Activated naive CD4-positive, alpha-beta T cell treated with anti-CD3 and anti-CD28 coated beads for 36 hours (primary cell): ENCODE measurements around the gene TSHB. TPM values are rescaled to one million over a fixed set of nuclear protein-coding genes. Genes with fewer than 3 reads are reported as not detected.
"Not testable (repeated sequence)": the region's sequence is repeated elsewhere in the genome, so short reads cannot be mapped to it uniquely, and the experiment has no call there.

Source experiments
- CTCF ChIA-PET: fragments of 350-600 bp; sonication (Branson Sonifier 250); formaldehyde crosslinking; loops from one replicate; lab custom pipeline; 2021; ENCODE audit warnings: antibody characterized with exemption; lab: Charles Lee
- DNase-seq: peaks from one replicate; pipeline ENCODE4 v3.0.0-alpha.2; 2020
- H3K27ac Mint-ChIP-seq: one replicate; pipeline ENCODE4 v1.8.0; 2021; ENCODE audit warnings: mild to moderate bottlenecking, mixed read lengths
- H3K27me3 Mint-ChIP-seq: one replicate; pipeline ENCODE4 v1.8.0; 2021; ENCODE audit warnings: low read depth, mixed read lengths
- H3K36me3 Mint-ChIP-seq: one replicate; pipeline ENCODE4 v1.8.0; 2021; ENCODE audit warnings: low read depth, mixed read lengths
- H3K4me1 Mint-ChIP-seq: one replicate; pipeline ENCODE4 v1.8.0; 2021; ENCODE audit warnings: low read depth, mixed read lengths
- H3K4me3 Mint-ChIP-seq: one replicate; pipeline ENCODE4 v1.8.0; 2021; ENCODE audit warnings: mild to moderate bottlenecking, moderate library complexity, mixed read lengths
- H3K9me3 Mint-ChIP-seq: one replicate; pipeline ENCODE4 v1.8.0; 2021; ENCODE audit warnings: mixed read lengths
- intact Hi-C: fragments of 100-400 bp; cut with micrococcal nuclease; formaldehyde crosslinking; loops from one replicate; pipeline ENCODE4 v1.15.1; 2023
- total RNA-seq, 2 experiments: library from RNA; stranded (reverse); gene quantifications; one replicate each; pipeline ENCODE4 v1.2.3, GENCODE V29; 2021

The TSHB gene
- not detected for total RNA-seq

- H3K36me3 Mint-ChIP-seq, result no peaks in the 10 kb centered on the region
- intact Hi-C loops, result no loop called here
- no peak within 1 kb of the TSS for H3K4me3 Mint-ChIP-seq
- H3K9me3 Mint-ChIP-seq, result no peaks in the 10 kb centered on the region
- H3K27me3 Mint-ChIP-seq, result no peaks in the 10 kb centered on the region
- no peak for DNase-seq
- CTCF ChIA-PET, result interaction anchor here (0.8 kb wide), 1 partner anchor 44 kb away, joined by 3 read pairs; no protein-coding TSS in a partner anchor
- no peaks in the 10 kb centered on the region for H3K4me1 Mint-ChIP-seq
- H3K27ac Mint-ChIP-seq, result no peak within 1 kb of the TSS
Observed at GRCh38 chr1:115029526-115029925, at the start of gene TSHB. Gene TSHB (plus strand): TSS chr1:115029826. CDS start chr1:115033363, 3,537 bp downstream.

- Mint-ChIP-seq H3K9me3 (peaks cover 17% of the 10 kb centered on the region), H3K4me1 (peaks cover 2% of the 10 kb centered on the region), H3K4me3 (no peak overlapping the region), H3K36me3 (peaks cover 4% of the 10 kb centered on the region), H3K27me3 (no peaks in the 10 kb centered on the region), H3K27ac (no peak overlapping the region)
- CTCF ChIA-PET, result interaction anchor here (1.7 to 2.4 kb wide), 2 partner anchors 68 to 131 kb away, joined by 4 to 18 read pairs; no protein-coding TSS in a partner anchor
- intact Hi-C loops, result no loop called here
- DNase-seq, result no peak
Observed at GRCh38 chr1:114982251-114982650, 47.4 kb upstream of the TSHB start.

GRCh38 chr1:114986286-114986685 is 43.3 kb upstream of the TSHB start:
- Mint-ChIP-seq H3K36me3 (peaks cover 8% of the 10 kb centered on the region), H3K4me1 (no peaks in the 10 kb centered on the region), H3K9me3 (peaks cover 29% of the 10 kb centered on the region), H3K27ac (no peak overlapping the region), H3K4me3 (no peak overlapping the region), H3K27me3 (no peaks in the 10 kb centered on the region)
- DNase-seq, result no peak
- intact Hi-C loops, result no loop called here
- CTCF ChIA-PET, result interaction anchor here (1.3 kb wide), 1 partner anchor 66 kb away, joined by 4 read pairs; no protein-coding TSS in a partner anchor

DNA sequence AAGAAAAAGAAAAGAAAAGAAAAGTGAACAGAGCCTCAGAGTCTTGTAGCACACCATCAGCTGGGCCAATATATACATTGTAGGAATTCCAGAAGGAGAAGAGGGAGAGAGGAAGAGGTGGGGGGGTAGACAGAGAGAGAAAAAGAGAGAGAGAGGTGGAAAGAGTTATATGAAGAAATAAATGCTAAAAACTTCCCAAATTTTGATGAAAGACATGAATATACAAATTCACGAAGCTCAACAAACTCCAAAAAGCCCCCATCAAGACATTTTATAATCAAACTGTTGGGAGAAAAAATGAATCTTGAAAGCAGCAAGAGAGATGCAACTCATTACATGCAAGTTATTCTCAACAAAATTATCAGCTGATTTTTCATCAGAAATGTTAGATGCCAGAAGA is 41.5 kb upstream of the TSHB start:
- no peak overlapping the region for H3K27ac Mint-ChIP-seq
- H3K27me3 Mint-ChIP-seq, result no peaks in the 10 kb centered on the region
- H3K36me3 Mint-ChIP-seq, result peaks cover 6% of the 10 kb centered on the region
- H3K4me1 Mint-ChIP-seq, result no peaks in the 10 kb centered on the region
- DNase-seq, result no peak
- peaks cover 15% of the 10 kb centered on the region for H3K9me3 Mint-ChIP-seq
- CTCF ChIA-PET, result interaction anchor here (1.5 kb wide), 1 partner anchor 8 kb away, joined by 4 read pairs; no protein-coding TSS in a partner anchor
- H3K4me3 Mint-ChIP-seq, result no peak overlapping the region
- intact Hi-C loops, result no loop called here

DNA sequence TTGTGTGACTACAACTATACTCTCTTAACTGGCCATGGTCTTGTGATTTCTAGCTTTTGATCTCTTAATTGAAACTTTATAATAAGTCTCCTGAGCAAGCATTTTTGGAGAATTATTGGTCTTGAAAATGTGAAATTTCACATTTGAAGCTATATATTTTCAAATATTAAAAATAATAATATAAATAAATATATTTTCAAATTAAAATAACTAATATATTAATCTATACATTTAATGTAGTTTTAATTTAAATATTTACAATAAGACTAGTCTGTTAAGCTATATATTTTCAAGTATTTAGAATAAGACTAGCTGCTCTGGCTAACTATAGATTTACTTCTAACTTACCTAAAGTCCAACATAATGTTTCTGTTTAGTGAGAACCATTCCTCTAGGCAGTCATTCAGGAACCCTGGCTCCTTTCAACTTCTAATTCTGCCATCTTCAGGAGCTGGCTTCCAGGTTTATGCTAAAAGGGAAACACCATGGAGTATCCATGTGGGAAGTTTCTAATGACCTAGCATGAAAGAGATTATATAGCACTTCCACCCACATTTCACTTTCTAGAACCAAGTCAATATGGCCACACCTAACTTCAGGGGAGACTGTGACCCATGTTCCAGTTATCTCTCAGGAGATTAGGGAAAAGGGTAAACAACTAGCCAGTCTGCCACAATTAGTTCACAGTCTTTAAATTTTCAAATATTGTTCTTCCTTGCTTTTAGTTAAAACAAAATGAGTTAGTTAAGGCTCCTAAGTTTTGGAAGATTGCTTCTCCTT is 31.9 kb upstream of the TSHB start:
- H3K4me1 Mint-ChIP-seq, result no peaks in the 10 kb centered on the region
- H3K4me3 Mint-ChIP-seq, result no peak overlapping the region
- no peak overlapping the region for H3K27ac Mint-ChIP-seq
- H3K9me3 Mint-ChIP-seq, result no peaks in the 10 kb centered on the region
- CTCF ChIA-PET, result no interaction called here
- no peak for DNase-seq
- H3K36me3 Mint-ChIP-seq, result no peaks in the 10 kb centered on the region
- intact Hi-C loops, result no loop called here
- no peaks in the 10 kb centered on the region for H3K27me3 Mint-ChIP-seq

GRCh38 chr1:115006191-115006590 is 23.4 kb upstream of the TSHB start:
- no peaks in the 10 kb centered on the region for H3K4me1 Mint-ChIP-seq
- H3K36me3 Mint-ChIP-seq, result no peaks in the 10 kb centered on the region
- DNase-seq, result no peak
- intact Hi-C loops, result no loop called here
- H3K27ac Mint-ChIP-seq, result no peak overlapping the region
- CTCF ChIA-PET, result no interaction called here
- H3K9me3 Mint-ChIP-seq, result no peaks in the 10 kb centered on the region
- H3K4me3 Mint-ChIP-seq, result no peak overlapping the region
- H3K27me3 Mint-ChIP-seq, result peaks cover 2% of the 10 kb centered on the region

DNA sequence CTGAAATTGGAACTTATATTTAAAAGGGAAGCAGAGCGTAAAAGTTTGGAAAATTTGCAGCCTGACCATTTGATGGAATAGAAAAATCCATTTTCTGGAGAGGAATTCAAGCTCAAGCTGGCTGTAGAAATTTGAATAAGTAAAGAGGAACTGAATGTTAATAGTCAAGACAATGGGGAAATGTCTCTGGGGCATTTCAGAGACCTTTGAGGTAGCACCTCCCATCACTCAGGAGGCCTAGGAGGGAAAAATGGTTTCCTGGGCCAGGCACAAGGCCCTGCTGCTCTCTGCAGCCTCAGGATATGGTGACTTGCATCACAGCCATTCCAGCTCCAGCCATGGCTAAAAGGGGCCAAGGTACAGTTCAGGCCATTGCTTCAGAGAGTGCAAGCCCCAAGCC is 17.6 kb upstream of the TSHB start:
- Mint-ChIP-seq H3K27me3 (no peaks in the 10 kb centered on the region), H3K27ac (no peak overlapping the region), H3K4me1 (no peaks in the 10 kb centered on the region), H3K36me3 (no peaks in the 10 kb centered on the region), H3K4me3 (no peak overlapping the region), H3K9me3 (no peaks in the 10 kb centered on the region)
- intact Hi-C loops, result no loop called here
- DNase-seq, result no peak
- CTCF ChIA-PET, result no interaction called here

DNA sequence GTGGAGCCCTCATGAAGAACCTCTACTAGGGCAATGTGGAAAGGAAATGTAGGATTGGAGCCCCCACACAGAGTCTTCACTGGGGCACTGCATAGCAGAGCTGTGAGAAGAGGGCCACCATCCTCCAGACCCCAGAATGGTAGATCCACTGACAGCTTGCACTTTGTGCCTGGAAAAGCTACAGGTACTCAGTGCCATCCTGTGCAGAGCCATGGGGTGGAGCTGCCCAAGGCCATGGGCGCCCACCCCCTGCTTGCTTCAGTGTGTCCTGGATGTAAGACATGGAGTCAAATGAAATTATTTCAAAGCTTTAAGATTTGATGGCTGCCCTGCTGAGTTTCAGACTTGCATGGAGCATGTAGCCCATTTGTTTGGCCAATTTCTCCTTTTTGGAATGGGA is 17.2 kb upstream of the TSHB start:
- CTCF ChIA-PET, result interaction anchor here (0.5 kb wide), 1 partner anchor 43 kb away, joined by 3 read pairs; no protein-coding TSS in a partner anchor

DNA sequence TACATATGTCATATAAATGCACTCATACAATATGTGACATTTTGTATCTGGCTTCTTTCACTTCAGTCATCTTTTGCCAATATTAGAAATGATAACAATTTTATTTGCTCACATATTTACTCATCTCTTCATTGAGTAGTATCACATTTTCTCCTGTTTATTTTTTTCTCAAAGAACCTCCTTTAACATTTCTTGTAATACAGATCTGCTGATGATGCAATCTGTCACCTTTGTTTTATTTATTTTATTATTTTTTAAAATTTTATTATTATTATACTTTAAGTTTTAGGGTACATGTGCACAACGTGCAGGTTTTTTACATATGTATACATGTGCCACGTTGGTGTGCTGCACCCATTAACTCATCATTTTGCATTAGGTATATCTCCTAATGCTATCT is 15.8 kb upstream of the TSHB start:
- H3K9me3 Mint-ChIP-seq, result no peaks in the 10 kb centered on the region

More for the DNA sequence above, 17.2 kb upstream of the TSHB start:
- no peak overlapping the region for H3K4me3 Mint-ChIP-seq
- no peak overlapping the region for H3K27ac Mint-ChIP-seq
- DNase-seq, result no peak
- H3K9me3 Mint-ChIP-seq, result no peaks in the 10 kb centered on the region
- H3K4me1 Mint-ChIP-seq, result no peaks in the 10 kb centered on the region
- H3K27me3 Mint-ChIP-seq, result no peaks in the 10 kb centered on the region
- H3K36me3 Mint-ChIP-seq, result no peaks in the 10 kb centered on the region
- intact Hi-C loops, result no loop called here

GRCh38 chr1:115019549-115019948 is 10.1 kb upstream of the TSHB start:
- H3K4me3 Mint-ChIP-seq, H3K9me3 Mint-ChIP-seq, H3K36me3 Mint-ChIP-seq, H3K27ac Mint-ChIP-seq, DNase-seq, H3K27me3 Mint-ChIP-seq, intact Hi-C loops, H3K4me1 Mint-ChIP-seq: not testable (repeated sequence)
- CTCF ChIA-PET, result interaction anchor here (0.6 kb wide), 1 partner anchor 123 kb away, joined by 4 read pairs; no protein-coding TSS in a partner anchor

More for the DNA sequence above, 15.8 kb upstream of the TSHB start:
- Mint-ChIP-seq H3K4me3 (no peak overlapping the region), H3K36me3 (no peaks in the 10 kb centered on the region), H3K4me1 (no peaks in the 10 kb centered on the region), H3K27ac (no peak overlapping the region), H3K27me3 (no peaks in the 10 kb centered on the region)
- no peak for DNase-seq
- intact Hi-C loops, result no loop called here
- CTCF ChIA-PET, result no interaction called here

GRCh38 chr1:115021145-115021544 is 8.5 kb upstream of the TSHB start:
- Mint-ChIP-seq H3K9me3 (no peaks in the 10 kb centered on the region), H3K27me3 (peaks cover 7% of the 10 kb centered on the region), H3K4me3 (no peak overlapping the region), H3K36me3 (no peaks in the 10 kb centered on the region), H3K4me1 (no peaks in the 10 kb centered on the region), H3K27ac (no peak overlapping the region)
- intact Hi-C loops, result no loop called here
- no peak for DNase-seq
- CTCF ChIA-PET, result no interaction called here

- no peak overlapping the region for H3K27ac Mint-ChIP-seq
- DNase-seq, result no peak
Observed at GRCh38 chr1:115023593-115023992, 6.0 kb upstream of the TSHB start.

DNA sequence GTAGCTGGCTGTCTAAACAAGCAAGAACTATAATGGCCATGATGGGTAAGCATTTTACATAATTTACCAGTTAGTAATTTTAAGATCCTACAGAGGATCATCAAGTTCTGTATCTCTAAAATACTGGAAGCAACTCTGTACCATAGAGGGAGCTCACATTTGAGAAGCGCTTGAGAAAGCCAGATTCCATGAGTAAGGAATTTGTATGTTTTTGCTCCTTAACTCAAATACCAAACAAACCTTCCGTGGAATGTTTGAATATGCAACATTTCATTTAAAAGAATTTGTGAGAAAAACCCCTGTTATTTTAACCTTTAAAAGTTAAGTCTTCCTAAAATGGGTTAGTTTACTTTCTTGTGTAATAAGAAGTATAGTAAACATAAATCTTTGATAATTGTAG is 2.0 kb downstream of the TSHB start:
- Mint-ChIP-seq H3K4me1 (no peaks in the 10 kb centered on the region), H3K9me3 (no peaks in the 10 kb centered on the region), H3K36me3 (no peaks in the 10 kb centered on the region), H3K27me3 (no peaks in the 10 kb centered on the region), H3K27ac (no peak overlapping the region), H3K4me3 (no peak overlapping the region)
- intact Hi-C loops, result no loop called here
- DNase-seq, result no peak
- CTCF ChIA-PET, result interaction anchor here (1.2 kb wide), 1 partner anchor 52 kb away, joined by 4 read pairs; no protein-coding TSS in a partner anchor

More at GRCh38 chr1:115023593-115023992, 6.0 kb upstream of the TSHB start:
- no peak overlapping the region for H3K4me3 Mint-ChIP-seq
- no peaks in the 10 kb centered on the region for H3K9me3 Mint-ChIP-seq
- no peaks in the 10 kb centered on the region for H3K36me3 Mint-ChIP-seq
- no peaks in the 10 kb centered on the region for H3K4me1 Mint-ChIP-seq
- CTCF ChIA-PET, result no interaction called here
- peaks cover 7% of the 10 kb centered on the region for H3K27me3 Mint-ChIP-seq
- intact Hi-C loops, result no loop called here
